NCI-H2196 (cell line): ENCODE measurements around the gene TAGLN.
"Not testable (repeated sequence)": the region's sequence is repeated elsewhere in the genome, so short reads cannot be mapped to it uniquely, and the experiment has no call there.

Source experiments
- DNase-seq: peaks from one replicate; lab custom pipeline; 2025; ENCODE audit not compliant: unreplicated experiment; lab: John Stamatoyannopoulos, UW

TAGLN gene

GRCh38 chr11:117195761-117196160, 3.4 kb upstream of the TAGLN start:
- DNase-seq: no peak

- no peak for DNase-seq
Observed at GRCh38 chr11:117197006-117197405, 2.2 kb upstream of the TAGLN start.

- DNase-seq: no peak
Observed at GRCh38 chr11:117197516-117198456, 1.4 kb upstream of the TAGLN start.

- DNase-seq: no peak
Observed at GRCh38 chr11:117198613-117199012, 557 bp upstream of the TAGLN start.

GRCh38 chr11:117199916-117200812, 994 bp downstream of the TAGLN start:
- DNase-seq: no peak

- DNase-seq: no peak
Observed at GRCh38 chr11:117200813-117201657, 1.9 kb downstream of the TAGLN start.

GRCh38 chr11:117201658-117202305, 2.6 kb downstream of the TAGLN start:
- no peak for DNase-seq

- DNase-seq: no peak
Observed at GRCh38 chr11:117202386-117203068, 3.4 kb downstream of the TAGLN start.

- DNase-seq: no peak
Observed at GRCh38 chr11:117203069-117203407, 3.9 kb downstream of the TAGLN start.

- DNase-seq: no peak
Observed at GRCh38 chr11:117204283-117205080, 5.3 kb downstream of the TAGLN start.

GRCh38 chr11:117205211-117205818, 6.1 kb downstream of the TAGLN start:
- no peak for DNase-seq

- DNase-seq: not testable (repeated sequence)
Observed at GRCh38 chr11:117206111-117206510, 6.9 kb downstream of the TAGLN start.

GRCh38 chr11:117206859-117207258, 7.7 kb downstream of the TAGLN start:
- DNase-seq: not testable (repeated sequence)

GRCh38 chr11:117207481-117207880, 8.3 kb downstream of the TAGLN start:
- not testable (repeated sequence) for DNase-seq

GRCh38 chr11:117208710-117209109, 9.5 kb downstream of the TAGLN start:
- DNase-seq: not testable (repeated sequence)

GRCh38 chr11:117209351-117210125, 10.4 kb downstream of the TAGLN start:
- DNase-seq: not testable (repeated sequence)

- DNase-seq: no peak
Observed at GRCh38 chr11:117210620-117211019, 11.4 kb downstream of the TAGLN start.
